ENCODE data around the gene FN3K.

Gene FN3K

DNA sequence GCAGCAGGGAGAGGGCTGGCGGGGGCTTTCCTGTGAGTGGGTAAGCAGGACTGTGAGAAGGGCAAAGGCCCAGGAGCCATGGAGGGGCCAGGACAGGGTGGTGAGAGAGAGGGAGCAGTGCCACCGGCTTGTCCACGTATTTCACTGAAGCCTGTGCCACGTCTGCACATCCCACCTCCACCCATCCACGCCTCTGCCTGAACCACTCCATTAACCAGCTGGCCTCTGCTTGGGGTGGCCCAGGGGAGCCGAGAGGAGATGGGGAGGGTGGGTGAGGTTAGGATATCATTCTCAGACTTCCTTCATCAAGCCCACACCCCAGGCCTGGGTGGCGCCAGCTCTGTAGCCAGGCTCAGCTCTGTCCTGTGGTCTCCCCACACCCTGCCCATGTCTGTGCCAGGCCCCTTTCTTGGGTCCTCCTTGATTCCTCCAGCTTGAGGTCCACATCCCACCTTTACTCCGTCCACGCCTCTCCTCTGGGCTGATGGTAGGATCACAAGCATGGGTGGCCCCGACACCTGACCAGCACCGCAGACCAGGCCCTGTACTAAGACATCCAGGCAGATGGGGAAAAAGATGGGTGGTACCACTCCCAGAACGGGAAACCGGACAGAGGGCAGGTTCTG is 3.2 kb upstream of the FN3K start:
- TF ChIP-seq, protein P1, sequence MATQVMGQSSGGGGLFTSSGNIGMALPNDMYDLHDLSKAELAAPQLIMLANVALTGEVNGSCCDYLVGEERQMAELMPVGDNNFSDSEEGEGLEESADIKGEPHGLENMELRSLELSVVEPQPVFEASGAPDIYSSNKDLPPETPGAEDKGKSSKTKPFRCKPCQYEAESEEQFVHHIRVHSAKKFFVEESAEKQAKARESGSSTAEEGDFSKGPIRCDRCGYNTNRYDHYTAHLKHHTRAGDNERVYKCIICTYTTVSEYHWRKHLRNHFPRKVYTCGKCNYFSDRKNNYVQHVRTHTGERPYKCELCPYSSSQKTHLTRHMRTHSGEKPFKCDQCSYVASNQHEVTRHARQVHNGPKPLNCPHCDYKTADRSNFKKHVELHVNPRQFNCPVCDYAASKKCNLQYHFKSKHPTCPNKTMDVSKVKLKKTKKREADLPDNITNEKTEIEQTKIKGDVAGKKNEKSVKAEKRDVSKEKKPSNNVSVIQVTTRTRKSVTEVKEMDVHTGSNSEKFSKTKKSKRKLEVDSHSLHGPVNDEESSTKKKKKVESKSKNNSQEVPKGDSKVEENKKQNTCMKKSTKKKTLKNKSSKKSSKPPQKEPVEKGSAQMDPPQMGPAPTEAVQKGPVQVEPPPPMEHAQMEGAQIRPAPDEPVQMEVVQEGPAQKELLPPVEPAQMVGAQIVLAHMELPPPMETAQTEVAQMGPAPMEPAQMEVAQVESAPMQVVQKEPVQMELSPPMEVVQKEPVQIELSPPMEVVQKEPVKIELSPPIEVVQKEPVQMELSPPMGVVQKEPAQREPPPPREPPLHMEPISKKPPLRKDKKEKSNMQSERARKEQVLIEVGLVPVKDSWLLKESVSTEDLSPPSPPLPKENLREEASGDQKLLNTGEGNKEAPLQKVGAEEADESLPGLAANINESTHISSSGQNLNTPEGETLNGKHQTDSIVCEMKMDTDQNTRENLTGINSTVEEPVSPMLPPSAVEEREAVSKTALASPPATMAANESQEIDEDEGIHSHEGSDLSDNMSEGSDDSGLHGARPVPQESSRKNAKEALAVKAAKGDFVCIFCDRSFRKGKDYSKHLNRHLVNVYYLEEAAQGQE (IDR thresholded peaks at IDR 0.05; ENCODE audit: insufficient read depth in 1 of 2, low read depth in 2 of 2, low read length in 2 of 2), result no peak
- TF ChIP-seq SIN3A (IDR thresholded peaks at IDR 0.05; ENCODE audit: borderline replicate concordance, insufficient read depth, low read length), result no peak
- no peak for TF ChIP-seq POLR2AphosphoS5 (IDR thresholded peaks at IDR 0.05; ENCODE audit: low read depth, low read length)
- no peak for TF ChIP-seq FOXP2 (optimal IDR thresholded peaks at IDR 0.05; ENCODE audit: borderline replicate concordance, extremely low read depth, extremely low read length, insufficient read depth)
- no peak for TF ChIP-seq TAF1 (IDR thresholded peaks at IDR 0.05; ENCODE audit: borderline replicate concordance, insufficient read depth, low read length)

DNA sequence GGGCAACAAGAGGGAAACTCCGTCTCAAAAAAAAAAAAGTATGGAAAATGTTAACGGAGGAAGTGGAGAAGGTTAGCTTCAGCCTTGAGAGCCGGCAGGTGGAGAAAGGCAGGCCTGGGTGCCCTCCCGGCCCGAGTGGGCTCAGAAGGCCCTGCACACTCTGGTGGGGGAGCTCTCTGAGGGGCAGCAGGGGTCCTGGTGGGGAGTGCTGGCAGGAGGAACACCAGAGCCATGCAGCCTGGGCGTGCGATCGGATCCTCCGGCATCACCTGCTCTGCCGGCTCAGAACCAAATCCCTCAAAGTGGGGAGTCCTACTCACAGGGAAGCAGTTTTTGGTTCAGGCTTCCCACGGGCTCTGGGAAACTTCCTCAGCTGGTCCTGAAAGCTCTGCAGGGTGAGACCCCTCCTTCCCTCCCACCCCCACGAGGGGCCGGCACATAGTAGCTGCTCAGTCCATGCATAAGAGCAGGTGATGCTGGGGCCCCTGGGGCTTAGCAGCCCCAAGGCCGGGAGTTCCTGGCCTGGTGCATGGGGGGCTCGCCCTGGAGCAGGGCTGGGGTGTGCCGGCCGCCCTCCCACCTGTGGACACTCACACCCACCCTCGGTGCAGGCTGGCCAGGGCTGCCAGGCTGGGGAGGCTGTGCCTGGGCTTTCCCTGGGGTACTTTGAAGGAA is 1.2 kb downstream of the FN3K start:
- TF ChIP-seq, protein P1 (IDR thresholded peaks at IDR 0.05; ENCODE audit: insufficient read depth in 1 of 2, low read depth in 2 of 2, low read length in 2 of 2), result no peak
- TF ChIP-seq SIN3A (IDR thresholded peaks at IDR 0.05; ENCODE audit: borderline replicate concordance, insufficient read depth, low read length) (no peak), POLR2AphosphoS5 (IDR thresholded peaks at IDR 0.05; ENCODE audit: low read depth, low read length) (no peak), TAF1 (IDR thresholded peaks at IDR 0.05; ENCODE audit: borderline replicate concordance, insufficient read depth, low read length) (no peak), FOXP2 (optimal IDR thresholded peaks at IDR 0.05; ENCODE audit: borderline replicate concordance, extremely low read depth, extremely low read length, insufficient read depth) (no peak)

DNA sequence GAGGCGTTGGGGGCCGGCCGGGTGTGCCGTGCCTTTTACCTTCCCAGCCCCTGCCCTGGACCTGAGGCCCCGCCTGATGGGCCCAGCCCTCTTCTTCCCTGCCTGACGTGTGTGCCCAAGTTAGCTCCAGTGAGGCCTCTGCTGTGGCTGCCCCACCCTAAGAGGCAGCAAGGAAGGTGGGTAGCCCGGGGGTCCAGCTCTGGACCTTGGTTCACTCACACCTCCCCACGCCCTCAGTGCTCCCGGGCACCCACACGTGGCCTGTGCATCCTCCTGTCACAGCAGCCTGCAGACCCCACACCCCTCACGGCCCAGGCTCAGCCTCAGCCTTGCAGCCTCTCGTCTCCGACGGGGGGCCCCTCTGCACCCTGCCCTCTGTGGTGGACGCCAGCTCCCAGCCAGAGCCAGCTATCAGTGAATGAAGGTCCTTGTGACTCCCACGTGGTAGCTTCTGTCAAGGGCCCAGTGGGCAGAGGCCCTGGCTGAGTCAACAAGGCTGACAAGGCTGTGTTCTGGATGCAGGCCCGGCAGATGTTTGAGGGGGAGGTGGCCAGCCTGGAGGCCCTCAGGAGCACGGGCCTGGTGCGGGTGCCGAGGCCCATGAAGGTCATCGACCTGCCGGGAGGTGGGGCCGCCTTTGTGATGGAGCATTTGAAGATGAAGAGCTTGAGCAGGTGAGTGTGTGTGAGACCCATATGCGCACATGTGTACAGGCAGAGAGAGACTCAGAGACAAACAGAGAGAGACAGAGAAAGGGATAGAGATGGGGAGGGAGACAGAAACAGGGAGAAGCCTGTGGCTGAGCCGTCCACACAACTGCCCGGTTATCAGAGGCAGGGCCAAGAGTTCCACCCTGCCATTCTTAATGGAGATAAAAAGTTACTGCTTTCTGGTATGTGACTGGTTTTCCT is 2.8 kb downstream of the FN3K start:
- TF ChIP-seq SIN3A (IDR thresholded peaks at IDR 0.05; ENCODE audit: borderline replicate concordance, insufficient read depth, low read length) (no peak), TAF1 (IDR thresholded peaks at IDR 0.05; ENCODE audit: borderline replicate concordance, insufficient read depth, low read length) (no peak), POLR2AphosphoS5 (IDR thresholded peaks at IDR 0.05; ENCODE audit: low read depth, low read length) (no peak), FOXP2 (optimal IDR thresholded peaks at IDR 0.05; ENCODE audit: borderline replicate concordance, extremely low read depth, extremely low read length, insufficient read depth) (no peak)
- TF ChIP-seq, protein P1 (IDR thresholded peaks at IDR 0.05; ENCODE audit: insufficient read depth in 1 of 2, low read depth in 2 of 2, low read length in 2 of 2), result no peak

DNA sequence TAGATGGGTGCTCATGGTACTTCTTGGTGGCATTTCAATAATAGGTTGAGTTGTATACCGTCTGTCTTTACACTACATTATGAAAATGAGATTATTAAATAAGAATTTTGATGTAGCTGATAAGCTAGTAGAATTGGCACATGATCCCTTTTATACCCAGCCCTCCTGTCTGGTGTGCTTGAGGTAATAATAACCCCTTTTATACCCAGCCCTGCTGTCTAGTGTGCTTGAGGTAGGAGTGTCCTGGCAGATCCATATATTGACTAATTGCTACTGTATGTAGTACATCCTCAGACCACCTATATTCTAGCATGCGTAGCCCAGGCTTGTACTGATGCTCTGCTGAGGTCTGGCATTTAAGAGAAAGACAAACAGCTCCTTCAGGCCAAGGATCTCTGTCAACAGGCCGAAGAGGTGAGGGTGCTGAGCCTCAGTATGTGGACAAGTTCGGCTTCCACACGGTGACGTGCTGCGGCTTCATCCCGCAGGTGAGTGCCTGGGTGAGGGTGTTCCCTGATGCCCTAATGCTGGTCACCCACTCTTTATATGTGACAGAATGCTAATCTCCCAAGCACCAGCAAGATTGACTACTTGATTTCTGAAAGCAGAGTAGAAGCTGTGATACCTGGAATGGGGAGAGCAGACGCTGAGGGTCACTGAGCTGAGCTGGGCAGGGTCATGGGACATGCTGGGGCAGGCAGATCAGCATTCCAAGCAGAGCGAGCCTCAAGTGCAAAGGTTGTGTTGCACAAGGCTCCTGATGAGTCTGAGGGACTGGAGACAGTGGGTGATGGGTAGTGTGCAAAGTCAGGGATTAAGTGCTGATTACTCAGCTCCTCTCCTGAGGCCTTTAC is 5.7 kb downstream of the FN3K start:
- TF ChIP-seq SIN3A (IDR thresholded peaks at IDR 0.05; ENCODE audit: borderline replicate concordance, insufficient read depth, low read length) (no peak), POLR2AphosphoS5 (IDR thresholded peaks at IDR 0.05; ENCODE audit: low read depth, low read length) (no peak), TAF1 (IDR thresholded peaks at IDR 0.05; ENCODE audit: borderline replicate concordance, insufficient read depth, low read length) (no peak), FOXP2 (optimal IDR thresholded peaks at IDR 0.05; ENCODE audit: borderline replicate concordance, extremely low read depth, extremely low read length, insufficient read depth) (no peak)
- TF ChIP-seq, protein P1 (IDR thresholded peaks at IDR 0.05; ENCODE audit: insufficient read depth in 1 of 2, low read depth in 2 of 2, low read length in 2 of 2), result no peak

All from PFSK-1 (cell line).